NCI-H345 treated with DMSO at 0.1 percent for 48 hours (cell line): Measurements from ENCODE around the gene FRMD4B.
"Not testable (repeated sequence)": the region's sequence is repeated elsewhere in the genome, so short reads cannot be mapped to it uniquely, and the experiment has no call there.

Experiments used
- DNase-seq: peaks from one replicate; lab custom pipeline; 2025; ENCODE audit not compliant: unreplicated experiment; lab: John Stamatoyannopoulos, UW

The FRMD4B gene

GRCh38 chr3:69290430-69290829 lies 95.5 kb downstream of the FRMD4B start:
- DNase-seq = no peak

GRCh38 chr3:69290006-69290405 lies 95.9 kb downstream of the FRMD4B start:
- no peak for DNase-seq

GRCh38 chr3:69288161-69288895 lies 97.6 kb downstream of the FRMD4B start:
- DNase-seq = peak; percentile 45

GRCh38 chr3:69283913-69284611 lies 101.8 kb downstream of the FRMD4B start:
- no peak for DNase-seq

- no peak for DNase-seq
These were observed 102.4 kb downstream of the FRMD4B start for GRCh38 chr3:69283496-69283895.

- no peak for DNase-seq
These were observed 103.7 kb downstream of the FRMD4B start for GRCh38 chr3:69282181-69282580.

- not testable (repeated sequence) for DNase-seq
These were observed 108.5 kb downstream of the FRMD4B start for GRCh38 chr3:69277403-69277802.

- no peak for DNase-seq
These were observed 109.0 kb downstream of the FRMD4B start for GRCh38 chr3:69276884-69277283.

- DNase-seq = not testable (repeated sequence)
These were observed 109.7 kb downstream of the FRMD4B start for GRCh38 chr3:69276191-69276590.

- DNase-seq = no peak
These were observed 112.0 kb downstream of the FRMD4B start for GRCh38 chr3:69273896-69274295.

- DNase-seq = no peak
These were observed 113.3 kb downstream of the FRMD4B start for GRCh38 chr3:69272556-69272955.

- no peak for DNase-seq
These were observed 114.8 kb downstream of the FRMD4B start for GRCh38 chr3:69271098-69271497.

- DNase-seq = no peak
These were observed 119.3 kb downstream of the FRMD4B start for GRCh38 chr3:69266585-69266984.

GRCh38 chr3:69266071-69266470 lies 119.8 kb downstream of the FRMD4B start:
- DNase-seq = not testable (repeated sequence)

- DNase-seq = not testable (repeated sequence)
These were observed 125.0 kb downstream of the FRMD4B start for GRCh38 chr3:69260843-69261405.

- no peak for DNase-seq
These were observed 125.6 kb downstream of the FRMD4B start for GRCh38 chr3:69260216-69260787.

GRCh38 chr3:69259125-69259524 lies 126.8 kb downstream of the FRMD4B start:
- DNase-seq = no peak

- no peak for DNase-seq
These were observed 130.0 kb downstream of the FRMD4B start for GRCh38 chr3:69255928-69256327.

GRCh38 chr3:69254351-69254750 lies 131.5 kb downstream of the FRMD4B start:
- no peak for DNase-seq

- no peak for DNase-seq
These were observed 133.3 kb downstream of the FRMD4B start for GRCh38 chr3:69252631-69253030.

GRCh38 chr3:69252141-69252540 lies 133.7 kb downstream of the FRMD4B start:
- DNase-seq = no peak
